GM23338 (cell line): ENCODE measurements around the gene STAT3. TPM values are rescaled to one million over a fixed set of nuclear protein-coding genes. Genes with fewer than 3 reads are reported as not detected.

ENCODE experiments used
- ATAC-seq: fragments of 200-7000 bp; cut with Tn5 transposase; 3 replicates; pipeline ENCODE4 v1.9.1; 2020
- DNase-seq: peaks from one replicate; pipeline ENCODE4 v3.0.0-alpha.2; 2015; ENCODE audit warnings: low spot score
- H2AFZ ChIP-seq: fragments of 200-600 bp; sonication (generic); 2 replicates; pipeline ENCODE4 v1.8.0; 2016; ENCODE audit warnings: antibody characterized with exemption, mild to moderate bottlenecking, moderate library complexity
- H3F3A ChIP-seq: fragments of 200-600 bp; sonication (generic); replicated peaks from 2 replicates; pipeline ENCODE4 v1.8.0; 2017; ENCODE audit warnings: antibody characterized with exemption, mixed run types, low read depth
- H3K27ac ChIP-seq: fragments of 200-600 bp; sonication (generic); 2 replicates; pipeline ENCODE4 v1.6.1; 2016; ENCODE audit warnings: low read depth
- H3K27me3 ChIP-seq: fragments of 200-600 bp; sonication (generic); 2 replicates; pipeline ENCODE4 v1.8.0; 2016; ENCODE audit warnings: mild to moderate bottlenecking, mixed run types, moderate library complexity; ENCODE audit not compliant: insufficient read depth
- H3K36me3 ChIP-seq: fragments of 200-600 bp; sonication (generic); 2 replicates; pipeline ENCODE4 v1.8.0; 2016; ENCODE audit warnings: mild to moderate bottlenecking; ENCODE audit not compliant: insufficient read depth
- H3K4me1 ChIP-seq: fragments of 200-600 bp; sonication (generic); 2 replicates; pipeline ENCODE4 v1.8.0; 2016; ENCODE audit warnings: mild to moderate bottlenecking, moderate library complexity; ENCODE audit not compliant: insufficient read depth
- H3K4me2 ChIP-seq: fragments of 200-600 bp; sonication (generic); 2 replicates; pipeline ENCODE4 v1.7.1; 2017; ENCODE audit warnings: mixed run types
- H3K4me3 ChIP-seq: fragments of 200-600 bp; sonication (generic); 2 replicates; pipeline ENCODE4 v1.6.1; 2016; ENCODE audit warnings: mixed run types
- H3K79me2 ChIP-seq: fragments of 200-600 bp; sonication (generic); replicated peaks from 2 replicates; pipeline ENCODE4 v1.8.0; 2017; ENCODE audit warnings: mild to moderate bottlenecking; ENCODE audit not compliant: insufficient read depth
- H3K9me2 ChIP-seq: fragments of 200-600 bp; sonication (generic); 2 replicates; pipeline ENCODE4 v1.8.0; 2017; ENCODE audit not compliant: insufficient read depth
- H4K20me1 ChIP-seq: fragments of 200-600 bp; sonication (generic); replicated peaks from 2 replicates; pipeline ENCODE4 v1.8.0; 2017; ENCODE audit warnings: mild to moderate bottlenecking; ENCODE audit not compliant: insufficient read depth
- H3K27ac Mint-ChIP-seq: 2 replicates; pipeline ENCODE4 v1.8.0; 2020; ENCODE audit warnings: inconsistent platforms, mild to moderate bottlenecking, moderate library complexity, mixed read lengths
- H3K27me3 Mint-ChIP-seq: 3 replicates; pipeline ENCODE4 v1.8.0; 2022; ENCODE audit warnings: low read depth, mild to moderate bottlenecking, moderate library complexity, mixed read lengths, inconsistent platforms; ENCODE audit not compliant: insufficient read depth, poor library complexity
- H3K36me3 Mint-ChIP-seq: 3 replicates; pipeline ENCODE4 v1.8.0; 2021; ENCODE audit warnings: low read depth, mild to moderate bottlenecking, inconsistent platforms, moderate library complexity, mixed read lengths
- H3K4me1 Mint-ChIP-seq: 3 replicates; pipeline ENCODE4 v1.8.0; 2020; ENCODE audit warnings: mild to moderate bottlenecking, inconsistent platforms, mixed read lengths
- H3K4me3 Mint-ChIP-seq: 3 replicates; pipeline ENCODE4 v1.8.0; 2021; ENCODE audit warnings: moderate library complexity, mild to moderate bottlenecking, inconsistent platforms, mixed read lengths
- H3K9me3 Mint-ChIP-seq: 3 replicates; pipeline ENCODE4 v1.8.0; 2020; ENCODE audit warnings: moderate library complexity, mild to moderate bottlenecking, inconsistent platforms, mixed read lengths
- CREB1 ChIP-seq: fragments of 250-450 bp; sonication (Bioruptor Pico); IDR thresholded peaks from 2 replicates; pipeline ENCODE4 v1.5.0; 2020; ENCODE audit warnings: low read depth, mild to moderate bottlenecking, moderate library complexity
- CTCF ChIP-seq, 2 experiments: fragments of 200-600 bp in 1 of 2; sonication (generic) in 1 of 2; conservative IDR thresholded peaks; 2 replicates each; pipeline versions ENCODE4 v1.5.1 to v1.6.1; 2016 to 2017; ENCODE audit warnings: antibody characterized with exemption in 2 of 2, low read depth in 2 of 2, mild to moderate bottlenecking in 2 of 2, moderate library complexity in 1 of 2
- ETS1 ChIP-seq: IDR thresholded peaks from 2 replicates; pipeline ENCODE4 v1.6.1; 2016; ENCODE audit warnings: antibody characterized with exemption
- EZH2 ChIP-seq: fragments of 200-600 bp; sonication (generic); IDR thresholded peaks from one replicate; pipeline ENCODE4 v1.8.0; 2017; ENCODE audit warnings: antibody characterized with exemption, mild to moderate bottlenecking, low read depth; ENCODE audit not compliant: unreplicated experiment
- EZH2phosphoT487 ChIP-seq: fragments of 200-600 bp; sonication (generic); IDR thresholded peaks from one replicate; pipeline ENCODE4 v1.8.1; 2018; ENCODE audit warnings: antibody characterized with exemption; ENCODE audit not compliant: unreplicated experiment
- JUNB ChIP-seq: IDR thresholded peaks from one replicate; pipeline ENCODE4 v1.6.1; 2016; ENCODE audit warnings: antibody characterized with exemption; ENCODE audit not compliant: unreplicated experiment
- NANOG ChIP-seq: IDR thresholded peaks from 2 replicates; pipeline ENCODE4 v1.6.1; 2016; ENCODE audit warnings: antibody characterized with exemption, borderline replicate concordance
- POLR2AphosphoS5 ChIP-seq: IDR thresholded peaks from 2 replicates; pipeline ENCODE4 v1.6.1; 2016; ENCODE audit warnings: antibody characterized with exemption, low read depth
- REST ChIP-seq: IDR thresholded peaks from one replicate; pipeline ENCODE4 v1.6.1; 2018; ENCODE audit warnings: antibody characterized with exemption; ENCODE audit not compliant: unreplicated experiment
- STAT1 ChIP-seq: IDR thresholded peaks from one replicate; pipeline ENCODE4 v1.6.1; 2016; ENCODE audit warnings: antibody characterized with exemption; ENCODE audit not compliant: unreplicated experiment
- ZNF114 ChIP-seq: fragments of 250-450 bp; sonication (Bioruptor Pico); IDR thresholded peaks from 2 replicates; pipeline ENCODE4 v1.5.0; 2020; ENCODE audit warnings: mild to moderate bottlenecking, moderate library complexity
- polyA plus RNA-seq: library from polyadenylated mRNA; unstranded; fragments of >200 nt; fragmentation: Nextera tagmentation; extraction: Ambion mirVana; gene quantifications from 2 replicates; pipeline ENCODE4 v1.2.1, GENCODE V29; 2016
- total RNA-seq: library from RNA; depleted of rRNA; stranded (reverse); fragments of >200 nt; shearing (Covaris generic); gene quantifications from 2 replicates; pipeline ENCODE4 v1.2.3, GENCODE V29; 2014

The STAT3 gene
- total and polyA plus RNA-seq, 2 experiments from 2014 or later, result 49.5 to 78.0 TPM

- peaks cover 7% of the 10 kb centered on the region; the same call in 1 of the 2 replicates for H4K20me1 ChIP-seq
- no peak overlapping the region for H2AFZ ChIP-seq
- H3K27ac Mint-ChIP-seq, result no peak overlapping the region
- peaks cover 2% of the 10 kb centered on the region; the same call in 1 of the 2 replicates for H3K79me2 ChIP-seq
- ATAC-seq, result no peak
- no peak overlapping the region for H3K4me3 Mint-ChIP-seq
- no peaks in the 10 kb centered on the region; the same call in 2 of the 3 replicates for H3K36me3 Mint-ChIP-seq
- no peak for DNase-seq
- H3K4me1 ChIP-seq, result peaks cover 50% of the 10 kb centered on the region
- no peak overlapping the region for H3K4me3 ChIP-seq
- H3K4me1 Mint-ChIP-seq, result peaks cover 48% of the 10 kb centered on the region
- TF ChIP-seq JUNB (no peak), POLR2AphosphoS5 (no peak), ETS1 (no peak), REST (no peak), EZH2phosphoT487 (no peak), ZNF114 (CRISPR knock-in tag) (no peak), CTCF (conservative IDR thresholded peaks at IDR 0.05; ENCODE audit: low read depth in 2 of 2) (no peak), CREB1 (CRISPR knock-in tag) (no peak), STAT1 (no peak), NANOG (no peak), EZH2 (no peak)
- no peaks in the 10 kb centered on the region for H3K36me3 ChIP-seq
- peaks cover 14% of the 10 kb centered on the region; the same call in 1 of the 2 replicates for H3F3A ChIP-seq
- H3K4me2 ChIP-seq, result no peak overlapping the region
- H3K9me2 ChIP-seq, result no peaks in the 10 kb centered on the region
- no peak overlapping the region for H3K27ac ChIP-seq
- peaks cover 10% of the 10 kb centered on the region for H3K27me3 Mint-ChIP-seq
- H3K9me3 Mint-ChIP-seq, result no peaks in the 10 kb centered on the region
- H3K27me3 ChIP-seq, result no peaks in the 10 kb centered on the region
These were observed 16.8 kb upstream of the STAT3 start for GRCh38 chr17:42405076-42405475.
